A549 treated with Mapracorat at 1 μM for 4 hours (cell line): ENCODE results near the gene FAM117B. TPM values are rescaled to one million over a fixed set of nuclear protein-coding genes. Genes with fewer than 3 reads are reported as not detected.

Experiments
- total RNA-seq: library from RNA; stranded (reverse); fragments of 200-300 nt; extraction: Qiagen RNA extraction; gene quantifications from 5 replicates; pipeline ENCODE4 v1.2.3, GENCODE V29; 2022

The FAM117B gene
- total RNA-seq = 1.5 to 2.1 TPM (median 1.6 TPM) in 5 replicates

DNA sequence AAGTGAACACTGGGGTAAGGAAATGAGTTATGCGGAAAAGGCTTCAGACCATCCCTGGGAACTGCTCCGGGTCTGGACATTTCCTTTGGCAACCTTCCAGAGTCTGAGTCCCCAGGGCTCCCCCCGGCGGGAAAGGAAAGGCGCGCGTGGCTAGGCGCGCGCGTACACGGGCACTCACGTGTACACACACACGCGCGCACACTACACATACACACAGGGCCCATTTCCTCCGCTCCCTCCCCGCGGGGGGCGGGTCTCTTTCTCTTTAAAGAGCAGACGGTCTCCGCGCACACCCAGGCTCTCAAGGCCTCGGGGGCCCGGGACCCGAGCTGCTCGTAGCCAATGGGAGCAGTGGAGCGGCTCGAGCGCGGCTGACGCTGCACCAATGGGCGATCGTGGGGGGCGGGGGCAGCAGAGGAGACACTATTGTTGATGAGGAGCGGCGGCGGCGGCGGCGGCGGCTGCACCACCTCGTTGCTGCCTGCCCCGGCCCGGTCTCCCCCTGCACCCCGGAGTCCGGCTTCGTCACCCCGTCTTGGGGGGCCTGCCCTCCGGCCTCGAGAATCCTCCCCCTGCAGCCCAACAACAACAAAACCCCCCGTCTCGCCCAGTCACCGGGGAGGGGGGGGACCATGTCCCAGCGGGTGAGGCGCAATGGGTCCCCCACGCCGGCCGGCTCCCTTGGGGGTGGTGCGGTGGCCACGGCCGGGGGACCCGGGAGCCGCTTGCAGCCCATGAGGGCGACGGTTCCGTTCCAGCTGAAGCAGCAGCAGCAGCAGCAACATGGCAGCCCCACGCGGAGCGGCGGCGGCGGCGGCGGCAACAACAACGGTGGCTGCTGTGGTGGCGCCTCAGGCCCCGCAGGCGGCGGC, at the start of gene FAM117B:
Gene FAM117B (plus strand): TSS at position 414 of the 872 bp plus-strand sequence. CDS start 219 bp downstream, at position 633.

Other genes starting within 250 kb of the FAM117B start
- gene ICA1L, start 236.8 kb downstream of the FAM117B start, total RNA-seq = 1.8 to 2.8 TPM (median 2.1 TPM) in 5 replicates